ENCODE results near the gene SLC6A7. TPM values are rescaled to one million over a fixed set of nuclear protein-coding genes. Genes with fewer than 3 reads are reported as not detected.
A peak's percentile ranks its signal among the peaks of the same experiment; 100 is the strongest.

The SLC6A7 gene
- total RNA-seq, 2 experiments from 2014 or later: not detected

- no peak for ATAC-seq
- POLR2A ChIA-PET: no interaction called here
These were observed 32.7 kb upstream of the SLC6A7 start for GRCh38 chr5:150157168-150157567.

GRCh38 chr5:150158170-150158949 lies 31.5 kb upstream of the SLC6A7 start:
- Mint-ChIP-seq H3K27ac (no peak overlapping the region), H3K4me3 (no peak overlapping the region), H3K27me3 (ENCODE audit: low read depth) (peaks cover 3% of the 10 kb centered on the region), H3K4me1 (ENCODE audit: low read depth) (peaks cover 39% of the 10 kb centered on the region), H3K36me3 (ENCODE audit: low read depth) (peaks cover 7% of the 10 kb centered on the region), H3K9me3 (ENCODE audit: insufficient read depth) (no peaks in the 10 kb centered on the region)
- no peak for DNase-seq
- ChIA-PET CTCF (interaction anchor here (0.7 to 1.7 kb wide), 5 partner anchors 9 to 60 kb away, joined by 3 to 4 read pairs (median 4); no protein-coding TSS in a partner anchor), POLR2A (no interaction called here)
- ATAC-seq: no peak

More at GRCh38 chr5:150157168-150157567, 32.7 kb upstream of the SLC6A7 start:
- Mint-ChIP-seq H3K4me3 (no peak overlapping the region), H3K4me1 (ENCODE audit: low read depth) (peaks cover 50% of the 10 kb centered on the region), H3K27ac (no peak overlapping the region), H3K36me3 (ENCODE audit: low read depth) (peaks cover 16% of the 10 kb centered on the region), H3K9me3 (ENCODE audit: insufficient read depth) (no peaks in the 10 kb centered on the region), H3K27me3 (ENCODE audit: low read depth) (peaks cover 3% of the 10 kb centered on the region)
- no peak for DNase-seq
- CTCF ChIA-PET: interaction anchor here (1.2 to 1.3 kb wide), 2 partner anchors 53 to 193 kb away, joined by 3 read pairs; no protein-coding TSS in a partner anchor

- ChIA-PET CTCF (interaction anchor here (1.1 to 1.7 kb wide), 4 partner anchors 9 to 59 kb away, joined by 3 to 4 read pairs (median 4); no protein-coding TSS in a partner anchor), POLR2A (no interaction called here)
- DNase-seq (no peak), ATAC-seq (no peak)
- Mint-ChIP-seq H3K4me3 (no peak overlapping the region), H3K27ac (no peak overlapping the region), H3K4me1 (ENCODE audit: low read depth) (peaks cover 32% of the 10 kb centered on the region), H3K27me3 (ENCODE audit: low read depth) (peaks cover 3% of the 10 kb centered on the region), H3K36me3 (ENCODE audit: low read depth) (peaks cover 5% of the 10 kb centered on the region), H3K9me3 (ENCODE audit: insufficient read depth) (no peaks in the 10 kb centered on the region)
These were observed 30.8 kb upstream of the SLC6A7 start for GRCh38 chr5:150159031-150159430.

DNA sequence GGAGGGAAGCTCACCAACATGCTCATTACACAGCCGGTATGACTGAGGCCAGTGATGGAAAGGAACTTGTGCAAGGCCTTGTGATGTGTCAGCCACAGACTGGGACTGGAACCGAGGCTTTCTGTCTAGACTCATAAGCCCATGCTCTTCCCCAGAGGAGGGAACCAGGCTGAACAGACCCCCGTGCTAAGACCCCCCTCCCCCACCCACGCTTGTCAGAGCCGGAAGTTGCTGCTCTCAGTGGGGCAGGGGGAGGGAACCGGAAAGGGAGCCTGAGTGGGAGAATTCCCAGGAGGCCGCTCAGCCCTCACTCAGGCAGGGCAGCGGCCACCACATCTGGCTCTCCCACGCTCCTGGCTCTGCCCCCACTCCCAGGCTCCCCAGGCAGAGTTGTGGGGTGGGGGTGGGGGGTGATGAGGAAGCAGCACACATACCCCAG lies 30.1 kb upstream of the SLC6A7 start:
- peaks cover 2% of the 10 kb centered on the region for H3K36me3 Mint-ChIP-seq (ENCODE audit: low read depth)
- peaks cover 5% of the 10 kb centered on the region for H3K27me3 Mint-ChIP-seq (ENCODE audit: low read depth)
- H3K27ac Mint-ChIP-seq: no peak overlapping the region

GRCh38 chr5:150160448-150161081 lies 29.3 kb upstream of the SLC6A7 start:
- peaks cover 21% of the 10 kb centered on the region for H3K4me1 Mint-ChIP-seq (ENCODE audit: low read depth)
- H3K4me3 Mint-ChIP-seq: no peak overlapping the region
- ChIA-PET CTCF (no interaction called here), POLR2A (no interaction called here)
- H3K36me3 Mint-ChIP-seq (ENCODE audit: low read depth): peaks cover 1% of the 10 kb centered on the region
- no peak overlapping the region for H3K27ac Mint-ChIP-seq
- H3K9me3 Mint-ChIP-seq (ENCODE audit: insufficient read depth): no peaks in the 10 kb centered on the region
- peaks cover 12% of the 10 kb centered on the region for H3K27me3 Mint-ChIP-seq (ENCODE audit: low read depth)
- ATAC-seq: no peak
- DNase-seq: no peak

More for the DNA sequence above, 30.1 kb upstream of the SLC6A7 start:
- ATAC-seq: no peak
- Mint-ChIP-seq H3K4me3 (no peak overlapping the region), H3K4me1 (ENCODE audit: low read depth) (peaks cover 27% of the 10 kb centered on the region), H3K9me3 (ENCODE audit: insufficient read depth) (no peaks in the 10 kb centered on the region)
- DNase-seq: no peak
- POLR2A ChIA-PET: no interaction called here
- CTCF ChIA-PET: interaction anchor here (1.1 to 1.7 kb wide), 2 partner anchors 10 to 58 kb away, joined by 4 read pairs; no protein-coding TSS in a partner anchor

- Mint-ChIP-seq H3K27me3 (ENCODE audit: low read depth) (peaks cover 16% of the 10 kb centered on the region), H3K4me3 (no peak overlapping the region), H3K9me3 (ENCODE audit: insufficient read depth) (no peaks in the 10 kb centered on the region), H3K4me1 (ENCODE audit: low read depth) (peaks cover 12% of the 10 kb centered on the region), H3K27ac (no peak overlapping the region), H3K36me3 (ENCODE audit: low read depth) (no peaks in the 10 kb centered on the region)
- CTCF ChIA-PET: interaction anchor here (0.5 to 1.6 kb wide), 13 partner anchors 11 to 241 kb away, joined by 3 to 23 read pairs (median 4); no protein-coding TSS in a partner anchor
- POLR2A ChIA-PET: no interaction called here
- DNase-seq (peak; percentile 90), ATAC-seq (peak; percentile 94)
These were observed 28.4 kb upstream of the SLC6A7 start for GRCh38 chr5:150161242-150162141.

- ATAC-seq: no peak
- ChIA-PET CTCF (interaction anchor here (0.5 to 1.6 kb wide), 13 partner anchors 12 to 241 kb away, joined by 3 to 23 read pairs (median 4); no protein-coding TSS in a partner anchor), POLR2A (interaction anchor here (1.1 kb wide), 1 partner anchor 55 kb away, joined by 3 read pairs; no protein-coding TSS in a partner anchor)
- Mint-ChIP-seq H3K27me3 (ENCODE audit: low read depth) (peaks cover 16% of the 10 kb centered on the region), H3K27ac (no peak overlapping the region), H3K4me3 (no peak overlapping the region), H3K36me3 (ENCODE audit: low read depth) (no peaks in the 10 kb centered on the region), H3K4me1 (ENCODE audit: low read depth) (peaks cover 10% of the 10 kb centered on the region), H3K9me3 (ENCODE audit: insufficient read depth) (no peaks in the 10 kb centered on the region)
- no peak for DNase-seq
These were observed 27.7 kb upstream of the SLC6A7 start for GRCh38 chr5:150162142-150162513.

GRCh38 chr5:150163035-150163434 lies 26.8 kb upstream of the SLC6A7 start:
- Mint-ChIP-seq H3K27ac (no peak overlapping the region), H3K4me1 (ENCODE audit: low read depth) (peaks cover 12% of the 10 kb centered on the region), H3K9me3 (ENCODE audit: insufficient read depth) (no peaks in the 10 kb centered on the region), H3K27me3 (ENCODE audit: low read depth) (peaks cover 24% of the 10 kb centered on the region), H3K36me3 (ENCODE audit: low read depth) (no peaks in the 10 kb centered on the region), H3K4me3 (no peak overlapping the region)
- ChIA-PET POLR2A (interaction anchor here (1.1 kb wide), 1 partner anchor 55 kb away, joined by 3 read pairs; no protein-coding TSS in a partner anchor), CTCF (interaction anchor here (1.2 to 1.6 kb wide), 5 partner anchors 9 to 55 kb away, joined by 3 to 23 read pairs (median 9); no protein-coding TSS in a partner anchor)
- no peak for ATAC-seq
- no peak for DNase-seq

DNA sequence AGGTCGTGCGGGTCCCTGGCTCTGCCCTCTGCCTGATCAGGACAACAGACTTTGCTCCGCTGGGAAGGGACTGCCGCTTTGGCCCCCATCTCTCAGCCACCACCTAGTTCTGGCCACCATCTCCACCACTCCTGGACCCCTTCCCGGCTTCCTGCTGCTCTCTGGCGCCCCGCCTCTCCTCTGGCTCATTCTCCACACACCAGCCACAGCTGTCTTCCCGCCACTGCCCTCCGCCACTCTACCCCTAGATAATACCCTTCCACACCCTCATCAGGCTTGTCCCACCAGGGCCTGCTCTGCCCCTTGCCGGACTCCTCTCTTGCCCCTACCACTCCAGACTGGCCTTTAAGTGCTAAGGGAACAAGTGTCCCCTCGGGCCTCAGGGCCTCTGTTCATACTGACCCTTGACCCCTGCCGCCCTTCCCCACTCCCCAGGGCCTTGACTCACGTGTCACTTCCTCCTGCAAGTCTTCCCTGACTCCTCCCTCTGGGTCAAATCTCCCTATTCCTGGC lies 26.3 kb upstream of the SLC6A7 start:
- no peak for ATAC-seq
- CTCF ChIA-PET: interaction anchor here (1.2 kb wide), 1 partner anchor 10 kb away, joined by 3 read pairs; no protein-coding TSS in a partner anchor
- no peak overlapping the region for H3K27ac Mint-ChIP-seq
- no peak for DNase-seq
- H3K4me1 Mint-ChIP-seq (ENCODE audit: low read depth): peaks cover 12% of the 10 kb centered on the region
- POLR2A ChIA-PET: no interaction called here
- no peak overlapping the region for H3K4me3 Mint-ChIP-seq
- no peaks in the 10 kb centered on the region for H3K9me3 Mint-ChIP-seq (ENCODE audit: insufficient read depth)
- H3K27me3 Mint-ChIP-seq (ENCODE audit: low read depth): peaks cover 29% of the 10 kb centered on the region
- no peaks in the 10 kb centered on the region for H3K36me3 Mint-ChIP-seq (ENCODE audit: low read depth)

GRCh38 chr5:150164211-150164980 lies 25.5 kb upstream of the SLC6A7 start:
- ATAC-seq: no peak
- H3K9me3 Mint-ChIP-seq (ENCODE audit: insufficient read depth): no peaks in the 10 kb centered on the region
- DNase-seq: no peak
- H3K4me3 Mint-ChIP-seq: no peak overlapping the region
- H3K27ac Mint-ChIP-seq: no peak overlapping the region
- peaks cover 36% of the 10 kb centered on the region for H3K27me3 Mint-ChIP-seq (ENCODE audit: low read depth)
- ChIA-PET POLR2A (no interaction called here), CTCF (no interaction called here)
- peaks cover 12% of the 10 kb centered on the region for H3K4me1 Mint-ChIP-seq (ENCODE audit: low read depth)
- H3K36me3 Mint-ChIP-seq (ENCODE audit: low read depth): no peaks in the 10 kb centered on the region
